RWPE1 (cell line): ENCODE results near the gene B9D1.

Experiments
- CTCF ChIA-PET: fragments of 350-600 bp; sonication (Branson Sonifier 250); formaldehyde crosslinking; extraction: SDS; loops from one replicate; lab custom pipeline; 2021; lab: Yijun Ruan, JAX
- POLR2A ChIA-PET: fragments of 400-600 bp; formaldehyde crosslinking; extraction: SDS; loops from one replicate; lab custom pipeline; 2020; ENCODE audit warnings: antibody characterized with exemption; ENCODE audit not compliant: low non-redundant PET; lab: Yijun Ruan, JAX
- DNase-seq: peaks from one replicate; pipeline ENCODE4 v3.0.0; 2012; ENCODE audit warnings: low spot score
- H3K27ac ChIP-seq: fragments of 450-650 bp; 2 replicates; pipeline ENCODE4 v1.5.1; 2017
- CTCF ChIP-seq: fragments of 450-650 bp; conservative IDR thresholded peaks from 2 replicates; pipeline ENCODE4 v1.5.1; 2017; ENCODE audit warnings: low read depth, mild to moderate bottlenecking

The B9D1 gene

GRCh38 chr17:19376811-19377210 is 14.3 kb upstream of the B9D1 start:
- no peak for DNase-seq
- H3K27ac ChIP-seq, result peak overlapping the region; percentile 66
- ChIA-PET CTCF (interaction anchor here (1.0 to 1.9 kb wide), 2 partner anchors 14 to 70 kb away, joined by 6 to 8 read pairs; partner anchors contain the start of gene B9D1), POLR2A (interaction anchor here (0.6 kb wide), 1 partner anchor 33 kb away, joined by 3 read pairs; no protein-coding TSS in a partner anchor)
- no peak for TF ChIP-seq CTCF

- no peak overlapping the region for H3K27ac ChIP-seq
- no peak for DNase-seq
- TF ChIP-seq CTCF, result no peak
- POLR2A ChIA-PET, result no interaction called here
- CTCF ChIA-PET, result interaction anchor here (0.8 kb wide), 1 partner anchor 13 kb away, joined by 4 read pairs; the partner anchor contains the start of gene B9D1
Observed at GRCh38 chr17:19375732-19376131, 13.2 kb upstream of the B9D1 start.

GRCh38 chr17:19374136-19374535 is 11.6 kb upstream of the B9D1 start:
- H3K27ac ChIP-seq, result no peak overlapping the region
- CTCF ChIA-PET, result interaction anchor here (0.6 kb wide), 1 partner anchor 9 kb away, joined by 3 read pairs; no protein-coding TSS in a partner anchor
- no peak for DNase-seq
- TF ChIP-seq CTCF, result no peak
- POLR2A ChIA-PET, result no interaction called here

GRCh38 chr17:19372866-19373504 is 10.5 kb upstream of the B9D1 start:
- no peak for TF ChIP-seq CTCF
- no peak overlapping the region for H3K27ac ChIP-seq
- DNase-seq, result no peak
- ChIA-PET CTCF (no interaction called here), POLR2A (no interaction called here)

- DNase-seq, result no peak
- no peak overlapping the region for H3K27ac ChIP-seq
- ChIA-PET CTCF (no interaction called here), POLR2A (no interaction called here)
- TF ChIP-seq CTCF, result no peak
Observed at GRCh38 chr17:19372439-19372838, 9.9 kb upstream of the B9D1 start.

GRCh38 chr17:19372011-19372370 is 9.5 kb upstream of the B9D1 start:
- CTCF ChIA-PET, result no interaction called here
- TF ChIP-seq CTCF, result no peak
- H3K27ac ChIP-seq, result no peak overlapping the region

More at GRCh38 chr17:19372011-19372370, 9.5 kb upstream of the B9D1 start:
- POLR2A ChIA-PET, result no interaction called here
- no peak for DNase-seq
